WTC11 (cell line): Measurements from ENCODE around the gene RAB13. TPM values are rescaled to one million over a fixed set of nuclear protein-coding genes. Genes with fewer than 3 reads are reported as not detected.

Source experiments
- ATAC-seq: fragments of 200-7000 bp; cut with Tn5 transposase; 2 replicates; pipeline ENCODE4 v1.10.0; 2021; ENCODE audit warnings: mild to moderate bottlenecking, moderate library complexity
- CTCF ChIA-PET: fragments of 300-600 bp; sonication (Branson Sonifier 250); formaldehyde crosslinking; loops from one replicate; lab custom pipeline; 2021; ENCODE audit warnings: antibody characterized with exemption; lab: Charles Lee
- POLR2A ChIA-PET: fragments of 350-600 bp; sonication (Branson Sonifier 250); formaldehyde crosslinking; loops from one replicate; lab custom pipeline; 2021; ENCODE audit warnings: antibody characterized with exemption; lab: Charles Lee
- DNase-seq: peaks from one replicate; pipeline ENCODE4 v3.0.0; 2021; ENCODE audit warnings: low spot score
- H3K27ac Mint-ChIP-seq: 2 replicates; pipeline ENCODE4 v1.8.0; 2021; ENCODE audit warnings: mixed read lengths
- H3K27me3 Mint-ChIP-seq: 2 replicates; pipeline ENCODE4 v1.8.0; 2021; ENCODE audit warnings: low read depth, mild to moderate bottlenecking, moderate library complexity, mixed read lengths
- H3K36me3 Mint-ChIP-seq: 2 replicates; pipeline ENCODE4 v1.8.0; 2021; ENCODE audit warnings: mixed read lengths
- H3K4me1 Mint-ChIP-seq: 2 replicates; pipeline ENCODE4 v1.8.0; 2022; ENCODE audit warnings: mixed read lengths
- H3K4me3 Mint-ChIP-seq: 2 replicates; pipeline ENCODE4 v1.8.0; 2021; ENCODE audit warnings: mild to moderate bottlenecking, moderate library complexity, mixed read lengths
- H3K9me3 Mint-ChIP-seq: 2 replicates; pipeline ENCODE4 v1.8.0; 2021; ENCODE audit warnings: mixed read lengths
- CDX4 ChIP-seq: fragments of 250-450 bp; sonication (Bioruptor Pico); IDR thresholded peaks from 2 replicates; pipeline ENCODE4 v1.9.0; 2021; ENCODE audit warnings: moderate library complexity, mild to moderate bottlenecking, inconsistent platforms, borderline replicate concordance
- GTF2I ChIP-seq: fragments of 250-450 bp; sonication (Bioruptor Pico); conservative IDR thresholded peaks from 2 replicates; pipeline ENCODE4 v1.4.0; 2021; ENCODE audit warnings: mild to moderate bottlenecking
- IRF1 ChIP-seq: sonication (generic); formaldehyde crosslinking; IDR thresholded peaks from 2 replicates; pipeline ENCODE4 v1.8.0; 2023; ENCODE audit warnings: missing genetic modification reagents
- MAX ChIP-seq: sonication (generic); formaldehyde crosslinking; IDR thresholded peaks from 2 replicates; pipeline ENCODE4 v1.8.0; 2022; ENCODE audit warnings: mild to moderate bottlenecking, missing genetic modification reagents
- NFATC4 ChIP-seq: fragments of 250-450 bp; sonication (Bioruptor Pico); IDR thresholded peaks from 2 replicates; pipeline ENCODE4 v1.9.0; 2021; ENCODE audit warnings: mild to moderate bottlenecking
- NR3C1 ChIP-seq: sonication (generic); formaldehyde crosslinking; conservative IDR thresholded peaks from 2 replicates; pipeline ENCODE4 v1.8.1; 2023; ENCODE audit warnings: low read depth, mild to moderate bottlenecking, missing genetic modification reagents
- TCF7 ChIP-seq: sonication (generic); formaldehyde crosslinking; IDR thresholded peaks from 2 replicates; pipeline ENCODE4 v1.8.0; 2022; ENCODE audit warnings: mild to moderate bottlenecking, low read depth, missing genetic modification reagents, moderate library complexity
- TEAD4 ChIP-seq: sonication (generic); formaldehyde crosslinking; IDR thresholded peaks from 2 replicates; pipeline ENCODE4 v1.8.0; 2022; ENCODE audit warnings: mild to moderate bottlenecking, missing genetic modification reagents
- TP53 ChIP-seq: sonication (generic); formaldehyde crosslinking; IDR thresholded peaks from 2 replicates; pipeline ENCODE4 v1.8.1; 2023; ENCODE audit warnings: mild to moderate bottlenecking, missing genetic modification reagents
- USF2 ChIP-seq: sonication (generic); formaldehyde crosslinking; IDR thresholded peaks from 2 replicates; pipeline ENCODE4 v1.8.1; 2023; ENCODE audit warnings: mild to moderate bottlenecking, missing genetic modification reagents, moderate library complexity
- ZNF396 ChIP-seq: fragments of 250-450 bp; sonication (Bioruptor Pico); IDR thresholded peaks from 2 replicates; pipeline ENCODE4 v1.8.0; 2021; ENCODE audit warnings: mild to moderate bottlenecking, moderate library complexity, borderline replicate concordance
- ZNF423 ChIP-seq: fragments of 250-450 bp; sonication (Bioruptor Pico); IDR thresholded peaks from 2 replicates; pipeline ENCODE4 v2.1.2; 2022; ENCODE audit warnings: mild to moderate bottlenecking, moderate library complexity
- ZNF425 ChIP-seq: fragments of 250-450 bp; sonication (Bioruptor Pico); conservative IDR thresholded peaks from 2 replicates; pipeline ENCODE4 v1.9.0; 2021; ENCODE audit warnings: mild to moderate bottlenecking
- ZNF671 ChIP-seq: fragments of 250-450 bp; sonication (Bioruptor Pico); IDR thresholded peaks from 2 replicates; pipeline ENCODE4 v1.8.0; 2021; ENCODE audit warnings: mild to moderate bottlenecking
- total RNA-seq: library from RNA; stranded (reverse); gene quantifications from 3 replicates; pipeline ENCODE4 v1.2.3, GENCODE V29; 2021
- TF ChIP-seq, protein P1 (sequence below): sonication (generic); formaldehyde crosslinking; IDR thresholded peaks from 2 replicates; pipeline ENCODE4 v1.8.1; 2022; ENCODE audit warnings: low read depth, mild to moderate bottlenecking, moderate library complexity, missing genetic modification reagents, borderline replicate concordance
- TF ChIP-seq, protein P2 (sequence below): sonication (generic); formaldehyde crosslinking; conservative IDR thresholded peaks from 2 replicates; pipeline ENCODE4 v1.8.1; 2022; ENCODE audit warnings: mild to moderate bottlenecking, missing genetic modification reagents
- TF ChIP-seq, protein P3 (sequence below): sonication (generic); formaldehyde crosslinking; IDR thresholded peaks from 2 replicates; pipeline ENCODE4 v1.8.1; 2022; ENCODE audit warnings: mild to moderate bottlenecking, missing genetic modification reagents, moderate library complexity, borderline replicate concordance
- TF ChIP-seq, protein P4 (sequence below): fragments of 250-450 bp; sonication (Bioruptor Pico); IDR thresholded peaks from 2 replicates; pipeline ENCODE4 v1.9.0; 2021; ENCODE audit warnings: mild to moderate bottlenecking, borderline replicate concordance

Gene RAB13
- total RNA-seq, 1 experiment from 2014 or later: 126 TPM

DNA sequence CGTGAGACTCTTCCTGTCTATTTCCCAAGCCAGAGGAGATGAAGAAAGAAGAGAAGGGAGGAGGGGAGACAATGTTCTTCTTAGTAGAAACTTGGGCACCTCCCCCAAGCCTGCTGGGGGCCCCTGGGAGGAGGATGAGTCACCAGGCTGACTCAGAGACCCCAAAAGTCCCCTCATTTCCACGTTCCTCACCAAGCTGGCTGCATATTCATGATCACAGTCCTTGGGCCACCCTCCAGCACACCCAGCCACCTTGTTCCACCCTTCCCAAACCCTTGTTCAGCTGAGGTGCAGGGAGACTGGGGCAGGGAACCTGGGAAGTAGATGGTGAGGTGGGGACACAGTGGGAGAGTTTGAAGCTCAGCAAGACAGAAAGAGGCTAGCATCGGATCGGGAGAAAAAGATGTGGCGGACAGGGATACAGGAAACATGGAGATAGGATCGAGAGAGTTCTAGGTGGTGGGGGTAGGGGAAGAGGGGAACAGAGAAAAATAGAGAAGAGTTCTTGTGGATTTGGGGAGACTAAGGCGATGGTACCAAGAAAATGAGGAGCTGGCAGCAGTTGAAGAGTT lies 712 bp downstream of the RAB13 start (continued):
- no peak for TF ChIP-seq CDX4 (CRISPR knock-in tag)
- no peak for TF ChIP-seq USF2 (CRISPR knock-in tag)
- no peak for TF ChIP-seq ZNF671 (CRISPR knock-in tag)
- TF ChIP-seq NFATC4 (CRISPR knock-in tag): no peak
- TF ChIP-seq ZNF423 (CRISPR knock-in tag): no peak
- TF ChIP-seq, protein P1, sequence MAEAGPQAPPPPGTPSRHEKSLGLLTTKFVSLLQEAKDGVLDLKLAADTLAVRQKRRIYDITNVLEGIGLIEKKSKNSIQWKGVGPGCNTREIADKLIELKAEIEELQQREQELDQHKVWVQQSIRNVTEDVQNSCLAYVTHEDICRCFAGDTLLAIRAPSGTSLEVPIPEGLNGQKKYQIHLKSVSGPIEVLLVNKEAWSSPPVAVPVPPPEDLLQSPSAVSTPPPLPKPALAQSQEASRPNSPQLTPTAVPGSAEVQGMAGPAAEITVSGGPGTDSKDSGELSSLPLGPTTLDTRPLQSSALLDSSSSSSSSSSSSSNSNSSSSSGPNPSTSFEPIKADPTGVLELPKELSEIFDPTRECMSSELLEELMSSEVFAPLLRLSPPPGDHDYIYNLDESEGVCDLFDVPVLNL: no peak
- TF ChIP-seq IRF1: no peak
- no peak for TF ChIP-seq MAX
- no peak for TF ChIP-seq ZNF396 (CRISPR knock-in tag)
- TF ChIP-seq, all 79 proteins: peak for 0

DNA sequence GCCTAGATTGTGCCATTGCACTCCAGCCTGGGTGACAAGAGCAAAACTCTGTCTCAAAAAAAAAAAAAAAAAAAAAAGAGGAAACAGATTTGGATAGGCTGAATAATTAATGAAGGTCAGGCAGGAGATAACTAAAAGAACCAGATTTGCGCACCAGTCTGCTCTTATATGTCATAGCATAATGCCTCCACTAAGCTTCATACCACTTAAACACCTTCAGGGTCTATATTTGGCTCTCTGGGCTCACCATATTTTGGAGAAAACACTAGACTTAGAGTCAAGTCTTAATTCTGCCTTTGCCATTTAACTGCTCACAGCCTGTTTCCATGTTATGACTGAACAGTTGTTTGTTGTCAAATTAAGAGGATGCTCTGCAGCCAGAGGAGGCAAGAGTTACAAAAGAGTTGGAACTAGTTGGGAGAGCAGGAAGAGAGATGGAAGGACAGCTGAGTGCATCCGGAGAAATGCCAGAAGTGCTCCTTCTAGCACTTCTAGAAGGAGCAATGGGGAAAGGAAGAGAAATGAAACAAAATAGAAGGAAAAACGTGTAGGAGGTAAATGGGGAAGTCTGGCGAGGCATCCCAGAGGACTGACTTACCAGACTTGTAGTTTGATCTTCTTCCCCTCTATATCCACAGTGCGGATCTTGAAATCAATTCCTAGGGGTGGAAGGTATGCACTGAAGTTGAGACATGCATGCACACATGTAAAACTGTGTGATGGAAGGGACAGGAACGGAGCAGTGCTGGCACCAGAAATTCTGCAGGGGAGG lies 1.8 kb downstream of the RAB13 start:
- ChIA-PET POLR2A (interaction anchor here (1.0 kb wide), 1 partner anchor 21 kb away, joined by 9 read pairs; the partner anchor contains the start of gene SLC39A1), CTCF (interaction anchor here (0.7 to 2.0 kb wide), 3 partner anchors 17 to 304 kb away, joined by 5 to 28 read pairs (median 5); partner anchors contain the start of gene CREB3L4)
- Mint-ChIP-seq H3K27me3 (no peaks in the 10 kb centered on the region), H3K9me3 (no peaks in the 10 kb centered on the region), H3K4me1 (peaks cover 20% of the 10 kb centered on the region), H3K27ac (peak overlapping the region; percentile 51), H3K36me3 (peaks cover 25% of the 10 kb centered on the region), H3K4me3 (peak overlapping the region; percentile 97)
- ATAC-seq (no peak), DNase-seq (no peak)
- TF ChIP-seq, protein P2, sequence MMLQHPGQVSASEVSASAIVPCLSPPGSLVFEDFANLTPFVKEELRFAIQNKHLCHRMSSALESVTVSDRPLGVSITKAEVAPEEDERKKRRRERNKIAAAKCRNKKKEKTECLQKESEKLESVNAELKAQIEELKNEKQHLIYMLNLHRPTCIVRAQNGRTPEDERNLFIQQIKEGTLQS: no peak
- TF ChIP-seq, protein P3, sequence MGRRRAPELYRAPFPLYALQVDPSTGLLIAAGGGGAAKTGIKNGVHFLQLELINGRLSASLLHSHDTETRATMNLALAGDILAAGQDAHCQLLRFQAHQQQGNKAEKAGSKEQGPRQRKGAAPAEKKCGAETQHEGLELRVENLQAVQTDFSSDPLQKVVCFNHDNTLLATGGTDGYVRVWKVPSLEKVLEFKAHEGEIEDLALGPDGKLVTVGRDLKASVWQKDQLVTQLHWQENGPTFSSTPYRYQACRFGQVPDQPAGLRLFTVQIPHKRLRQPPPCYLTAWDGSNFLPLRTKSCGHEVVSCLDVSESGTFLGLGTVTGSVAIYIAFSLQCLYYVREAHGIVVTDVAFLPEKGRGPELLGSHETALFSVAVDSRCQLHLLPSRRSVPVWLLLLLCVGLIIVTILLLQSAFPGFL (CRISPR knock-in tag): no peak
- TF ChIP-seq GTF2I (no peak), NR3C1 (no peak), TCF7 (no peak), TEAD4 (no peak), TP53 (no peak), ZNF425 (CRISPR knock-in tag) (no peak)
- TF ChIP-seq, protein P4, sequence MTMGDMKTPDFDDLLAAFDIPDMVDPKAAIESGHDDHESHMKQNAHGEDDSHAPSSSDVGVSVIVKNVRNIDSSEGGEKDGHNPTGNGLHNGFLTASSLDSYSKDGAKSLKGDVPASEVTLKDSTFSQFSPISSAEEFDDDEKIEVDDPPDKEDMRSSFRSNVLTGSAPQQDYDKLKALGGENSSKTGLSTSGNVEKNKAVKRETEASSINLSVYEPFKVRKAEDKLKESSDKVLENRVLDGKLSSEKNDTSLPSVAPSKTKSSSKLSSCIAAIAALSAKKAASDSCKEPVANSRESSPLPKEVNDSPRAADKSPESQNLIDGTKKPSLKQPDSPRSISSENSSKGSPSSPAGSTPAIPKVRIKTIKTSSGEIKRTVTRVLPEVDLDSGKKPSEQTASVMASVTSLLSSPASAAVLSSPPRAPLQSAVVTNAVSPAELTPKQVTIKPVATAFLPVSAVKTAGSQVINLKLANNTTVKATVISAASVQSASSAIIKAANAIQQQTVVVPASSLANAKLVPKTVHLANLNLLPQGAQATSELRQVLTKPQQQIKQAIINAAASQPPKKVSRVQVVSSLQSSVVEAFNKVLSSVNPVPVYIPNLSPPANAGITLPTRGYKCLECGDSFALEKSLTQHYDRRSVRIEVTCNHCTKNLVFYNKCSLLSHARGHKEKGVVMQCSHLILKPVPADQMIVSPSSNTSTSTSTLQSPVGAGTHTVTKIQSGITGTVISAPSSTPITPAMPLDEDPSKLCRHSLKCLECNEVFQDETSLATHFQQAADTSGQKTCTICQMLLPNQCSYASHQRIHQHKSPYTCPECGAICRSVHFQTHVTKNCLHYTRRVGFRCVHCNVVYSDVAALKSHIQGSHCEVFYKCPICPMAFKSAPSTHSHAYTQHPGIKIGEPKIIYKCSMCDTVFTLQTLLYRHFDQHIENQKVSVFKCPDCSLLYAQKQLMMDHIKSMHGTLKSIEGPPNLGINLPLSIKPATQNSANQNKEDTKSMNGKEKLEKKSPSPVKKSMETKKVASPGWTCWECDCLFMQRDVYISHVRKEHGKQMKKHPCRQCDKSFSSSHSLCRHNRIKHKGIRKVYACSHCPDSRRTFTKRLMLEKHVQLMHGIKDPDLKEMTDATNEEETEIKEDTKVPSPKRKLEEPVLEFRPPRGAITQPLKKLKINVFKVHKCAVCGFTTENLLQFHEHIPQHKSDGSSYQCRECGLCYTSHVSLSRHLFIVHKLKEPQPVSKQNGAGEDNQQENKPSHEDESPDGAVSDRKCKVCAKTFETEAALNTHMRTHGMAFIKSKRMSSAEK (CRISPR knock-in tag): no peak
